ENCODE results near the gene LYVE1. TPM values are rescaled to one million over a fixed set of nuclear protein-coding genes. Genes with fewer than 3 reads are reported as not detected.

LYVE1 gene
- total and polyA plus RNA-seq, 4 donors, result 22.5 to 70.8 (median 36.9) TPM

DNA sequence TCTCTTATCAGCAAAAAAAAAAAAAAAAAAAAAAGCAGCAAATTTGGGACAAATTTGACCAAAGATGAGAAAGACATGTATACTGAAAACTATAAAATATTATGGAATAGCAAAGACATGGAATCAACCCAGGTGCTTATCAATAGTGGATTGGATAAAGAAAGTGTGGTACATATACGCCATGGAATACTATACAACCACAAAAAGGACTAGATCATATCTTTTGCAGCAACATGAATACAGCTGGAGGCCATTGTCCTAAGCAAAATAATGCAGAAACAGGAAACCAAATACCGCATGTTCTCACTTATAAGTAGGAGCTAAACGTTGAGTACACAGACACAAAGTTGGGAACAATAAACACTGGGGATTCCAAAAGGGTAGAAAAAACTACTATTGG, 25.7 kb downstream of the LYVE1 start:
- WGBS, 2 donors, result 93% methylated on average over 3 of the region's 3 CpGs
- TF ChIP-seq, protein P1, sequence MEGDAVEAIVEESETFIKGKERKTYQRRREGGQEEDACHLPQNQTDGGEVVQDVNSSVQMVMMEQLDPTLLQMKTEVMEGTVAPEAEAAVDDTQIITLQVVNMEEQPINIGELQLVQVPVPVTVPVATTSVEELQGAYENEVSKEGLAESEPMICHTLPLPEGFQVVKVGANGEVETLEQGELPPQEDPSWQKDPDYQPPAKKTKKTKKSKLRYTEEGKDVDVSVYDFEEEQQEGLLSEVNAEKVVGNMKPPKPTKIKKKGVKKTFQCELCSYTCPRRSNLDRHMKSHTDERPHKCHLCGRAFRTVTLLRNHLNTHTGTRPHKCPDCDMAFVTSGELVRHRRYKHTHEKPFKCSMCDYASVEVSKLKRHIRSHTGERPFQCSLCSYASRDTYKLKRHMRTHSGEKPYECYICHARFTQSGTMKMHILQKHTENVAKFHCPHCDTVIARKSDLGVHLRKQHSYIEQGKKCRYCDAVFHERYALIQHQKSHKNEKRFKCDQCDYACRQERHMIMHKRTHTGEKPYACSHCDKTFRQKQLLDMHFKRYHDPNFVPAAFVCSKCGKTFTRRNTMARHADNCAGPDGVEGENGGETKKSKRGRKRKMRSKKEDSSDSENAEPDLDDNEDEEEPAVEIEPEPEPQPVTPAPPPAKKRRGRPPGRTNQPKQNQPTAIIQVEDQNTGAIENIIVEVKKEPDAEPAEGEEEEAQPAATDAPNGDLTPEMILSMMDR (IDR thresholded peaks at IDR 0.05; ENCODE audit: control extremely low read depth, extremely low read depth), result no peak
- Histone ChIP-seq H3K9ac (ENCODE audit: insufficient read depth in 1 of 2, low read length in 2 of 2) (no peak overlapping the region), H3K4me3 (no peak overlapping the region), H3K27ac (ENCODE audit: low read depth in 1 of 2, low read length in 1 of 2) (no peak overlapping the region), H3K27me3 (ENCODE audit: control insufficient read depth in 3 of 3, insufficient read depth in 3 of 3, low read length in 2 of 3) (no peaks in the 10 kb centered on the region), H3K9me3 (ENCODE audit: control insufficient read depth in 4 of 4, insufficient read depth in 3 of 4, low read length in 3 of 4) (no peaks in the 10 kb centered on the region), H3K36me3 (ENCODE audit: control insufficient read depth in 4 of 4, insufficient read depth in 4 of 4, low read length in 4 of 4) (no peaks in the 10 kb centered on the region), H3K4me1 (ENCODE audit: control insufficient read depth in 5 of 5, insufficient read depth in 5 of 5, low read length in 5 of 5) (peaks cover 0 to 12% (median 2%) of the 10 kb centered on the region in 5 donors)
- ATAC-seq (ENCODE audit: insufficient read depth, low FRiP score) (no peak), DNase-seq (no peak)

DNA sequence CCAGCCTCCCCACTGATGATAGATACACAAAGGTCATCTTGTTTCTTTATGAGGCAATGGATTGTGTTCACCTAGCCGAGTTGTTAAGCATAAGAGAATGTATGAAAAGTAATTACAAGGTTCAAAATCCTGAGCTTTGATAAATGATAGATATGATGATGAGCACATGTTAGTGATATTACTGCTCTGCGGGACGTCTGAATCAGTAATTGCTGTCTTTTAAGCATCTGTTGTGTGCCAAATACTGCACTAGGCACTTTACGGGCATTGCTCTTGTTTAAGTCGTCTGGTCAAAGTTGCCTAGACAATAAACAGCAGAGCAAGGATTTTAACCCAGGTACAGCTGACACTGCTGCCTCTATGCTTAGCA, 26.9 kb downstream of the LYVE1 start:
- no peak for ATAC-seq (ENCODE audit: insufficient read depth, low FRiP score)
- DNase-seq, result peak in 1 of 3 donors; percentile 15
- H3K27me3 ChIP-seq (ENCODE audit: control insufficient read depth in 3 of 3, insufficient read depth in 3 of 3, low read length in 2 of 3), result no peaks in the 10 kb centered on the region
- H3K27ac ChIP-seq (ENCODE audit: low read depth in 1 of 2, low read length in 1 of 2), result peak overlapping the region in 1 of 2 donors; percentile 78
- peak overlapping the region in 1 of 2 donors; percentile 76 for H3K9ac ChIP-seq (ENCODE audit: insufficient read depth in 1 of 2, low read length in 2 of 2)
- TF ChIP-seq, protein P1 (IDR thresholded peaks at IDR 0.05; ENCODE audit: control extremely low read depth, extremely low read depth), result no peak
- H3K36me3 ChIP-seq (ENCODE audit: control insufficient read depth in 4 of 4, insufficient read depth in 4 of 4, low read length in 4 of 4), result no peaks in the 10 kb centered on the region
- peaks cover 0 to 12% (median 2%) of the 10 kb centered on the region in 5 donors for H3K4me1 ChIP-seq (ENCODE audit: control insufficient read depth in 5 of 5, insufficient read depth in 5 of 5, low read length in 5 of 5)
- WGBS, 2 donors, result 61 to 74% methylated on average over 5 of the region's 5 CpGs
- H3K9me3 ChIP-seq (ENCODE audit: control insufficient read depth in 4 of 4, insufficient read depth in 3 of 4, low read length in 3 of 4), result no peaks in the 10 kb centered on the region
- no peak overlapping the region for H3K4me3 ChIP-seq

DNA sequence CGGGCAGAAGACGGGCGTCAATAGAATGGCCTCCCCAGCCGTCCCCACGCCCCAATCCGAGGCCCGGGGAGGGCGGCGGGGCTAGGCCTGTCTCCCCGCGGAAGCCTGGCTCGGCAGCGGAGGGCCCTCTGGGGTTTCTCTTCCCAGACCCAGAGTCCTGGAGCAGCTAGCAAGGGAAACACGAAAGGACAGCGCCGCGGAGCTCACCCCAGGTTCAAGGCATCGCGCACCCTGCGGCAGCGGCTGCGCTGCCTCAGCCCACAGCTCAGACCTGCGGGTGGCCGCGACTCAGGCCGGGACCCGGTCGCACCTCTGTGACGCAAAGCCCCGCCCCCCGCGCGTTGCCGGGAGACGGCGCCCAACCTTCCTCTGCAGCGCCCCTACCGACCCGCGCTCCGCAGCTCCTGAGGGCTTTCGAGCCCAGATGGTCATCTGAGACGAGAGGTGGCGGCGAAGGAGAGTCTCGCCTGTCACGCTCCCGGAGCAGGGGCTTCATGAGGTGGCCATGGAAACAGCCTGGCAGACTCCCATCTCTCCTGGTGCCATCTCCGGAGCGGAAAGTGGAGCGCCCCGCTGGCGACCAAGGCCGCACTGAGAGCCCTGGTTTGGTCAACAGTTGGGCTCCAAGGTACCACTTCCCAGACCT, 27.4 kb downstream of the LYVE1 start, which contains the start of gene RNF141:
Gene RNF141, minus strand, starts transcription at position 273 of the 646 bp plus-strand sequence. CDS start 7,029 bp downstream, outside the sequence.
- DNase-seq, result peak; percentile 96 to 97 (median 96)
- no peaks in the 10 kb centered on the region for H3K27me3 ChIP-seq (ENCODE audit: control insufficient read depth in 3 of 3, insufficient read depth in 3 of 3, low read length in 2 of 3)
- peak; percentile 99 for ATAC-seq (ENCODE audit: insufficient read depth, low FRiP score)
- peak within 1 kb of the TSS; percentile 92 to 93 for H3K27ac ChIP-seq (ENCODE audit: low read depth in 1 of 2, low read length in 1 of 2)
- no peaks in the 10 kb centered on the region for H3K36me3 ChIP-seq (ENCODE audit: control insufficient read depth in 4 of 4, insufficient read depth in 4 of 4, low read length in 4 of 4)
- WGBS, 2 donors, result 1% methylated on average over 53 to 54 of the region's 54 CpGs
- H3K9me3 ChIP-seq (ENCODE audit: control insufficient read depth in 4 of 4, insufficient read depth in 3 of 4, low read length in 3 of 4), result no peaks in the 10 kb centered on the region
- TF ChIP-seq, protein P1 (IDR thresholded peaks at IDR 0.05; ENCODE audit: control extremely low read depth, extremely low read depth), result peak; percentile 74
- peaks cover 0 to 12% (median 2%) of the 10 kb centered on the region in 5 donors for H3K4me1 ChIP-seq (ENCODE audit: control insufficient read depth in 5 of 5, insufficient read depth in 5 of 5, low read length in 5 of 5)
- peak within 1 kb of the TSS; percentile 76 to 86 for H3K9ac ChIP-seq (ENCODE audit: insufficient read depth in 1 of 2, low read length in 2 of 2)
- peak within 1 kb of the TSS; percentile 84 for H3K4me3 ChIP-seq
